ENCODE results near the gene DENND4B. TPM values are rescaled to one million over a fixed set of nuclear protein-coding genes. Genes with fewer than 3 reads are reported as not detected.

DENND4B gene
- total RNA-seq, 1 donor from 2014 or later = 42.5 TPM

GRCh38 chr1:153961421-153961820 is 14.9 kb upstream of the DENND4B start:
- H3K4me3 ChIP-seq (ENCODE audit: low read depth, low read length) = peak overlapping the region; percentile 69

GRCh38 chr1:153960206-153960605 is 13.7 kb upstream of the DENND4B start:
- DNase-seq (ENCODE audit: low read depth) = no peak
- no peak overlapping the region for H3K4me3 ChIP-seq (ENCODE audit: low read depth, low read length)
- TF ChIP-seq CTCF (conservative IDR thresholded peaks at IDR 0.05; ENCODE audit: low read depth, low read length) = no peak

More at GRCh38 chr1:153961421-153961820, 14.9 kb upstream of the DENND4B start:
- no peak for TF ChIP-seq CTCF (conservative IDR thresholded peaks at IDR 0.05; ENCODE audit: low read depth, low read length)
- DNase-seq (ENCODE audit: low read depth) = no peak

- no peak for TF ChIP-seq CTCF (conservative IDR thresholded peaks at IDR 0.05; ENCODE audit: low read depth, low read length)
- no peak for DNase-seq (ENCODE audit: low read depth)
- no peak overlapping the region for H3K4me3 ChIP-seq (ENCODE audit: low read depth, low read length)
Measured at GRCh38 chr1:153959454-153959853, 12.9 kb upstream of the DENND4B start.

- TF ChIP-seq CTCF (conservative IDR thresholded peaks at IDR 0.05; ENCODE audit: low read depth, low read length) = no peak
- peak overlapping the region; percentile 39 for H3K4me3 ChIP-seq (ENCODE audit: low read depth, low read length)
- DNase-seq (ENCODE audit: low read depth) = no peak
Measured at GRCh38 chr1:153958961-153959260, 12.4 kb upstream of the DENND4B start.

- TF ChIP-seq CTCF (conservative IDR thresholded peaks at IDR 0.05; ENCODE audit: low read depth, low read length) = peak; percentile 6
- peak; percentile 81 for DNase-seq (ENCODE audit: low read depth)
- peak within 1 kb of the TSS; percentile 96 for H3K4me3 ChIP-seq (ENCODE audit: low read depth, low read length)
Measured at GRCh38 chr1:153958111-153958960, 11.8 kb upstream of the DENND4B start, which contains the start of gene CRTC2. Gene CRTC2, minus strand, starts transcription at chr1:153958612. Its CDS starts 115 bp downstream, at chr1:153958497.

GRCh38 chr1:153957744-153958110 is 11.2 kb upstream of the DENND4B start:
- no peak for DNase-seq (ENCODE audit: low read depth)
- H3K4me3 ChIP-seq (ENCODE audit: low read depth, low read length) = peak overlapping the region; percentile 96
- TF ChIP-seq CTCF (conservative IDR thresholded peaks at IDR 0.05; ENCODE audit: low read depth, low read length) = no peak

All from epithelial cell of proximal tubule (primary cell).